Lower leg skin (tissue), 4 donors: Measurements from ENCODE around the gene HSPB6. TPM values are rescaled to one million over a fixed set of nuclear protein-coding genes. Genes with fewer than 3 reads are reported as not detected.

Source experiments
- DNase-seq, 2 donors: peaks; one replicate each; pipeline ENCODE4 v3.0.0-alpha.2; 2019; ENCODE audit warnings: low spot score in 2 of 2
- H3K4me3 ChIP-seq: fragments of 200-600 bp; sonication (generic); 2 replicates; pipeline ENCODE4 v1.5.1; 2017; ENCODE audit warnings: mild to moderate bottlenecking, low read depth; ENCODE audit not compliant: poor library complexity, severe bottlenecking
- POLR2A ChIP-seq, 2 donors: fragments of 450-650 bp; IDR thresholded peaks; one replicate each; pipeline ENCODE4 v1.6.1; 2016 to 2017; ENCODE audit warnings: antibody characterized with exemption in 2 of 2, mild to moderate bottlenecking in 1 of 2, moderate library complexity in 1 of 2
- WGBS, 2 donors: methylation state at CpG; one replicate each; pipeline ENCODE4 v1.1.5; 2018; 5-methylcytosine and 5-hydroxymethylcytosine counted together
- intact Hi-C: fragments of 100-400 bp; cut with DNase I; formaldehyde crosslinking; loops from one replicate; pipeline ENCODE4 v1.15.0; 2023; ENCODE audit warnings: low total_unique reads
- total RNA-seq, 4 donors: library from RNA; depleted of rRNA; stranded (reverse); fragments of >200 nt; gene quantifications; one replicate each; pipeline ENCODE4 v1.1.0, GENCODE V29; 2016
- TF ChIP-seq, protein P1 (sequence below), 3 donors: fragments of 450-650 bp; IDR thresholded peaks; one replicate each; pipeline ENCODE4 v1.5.1; 2016; ENCODE audit warnings: antibody characterized with exemption in 3 of 3, mild to moderate bottlenecking in 3 of 3, moderate library complexity in 2 of 3

Gene HSPB6
- total RNA-seq, 4 donors from 2014 or later, result 2.5 to 9.4 (median 3.9) TPM

DNA sequence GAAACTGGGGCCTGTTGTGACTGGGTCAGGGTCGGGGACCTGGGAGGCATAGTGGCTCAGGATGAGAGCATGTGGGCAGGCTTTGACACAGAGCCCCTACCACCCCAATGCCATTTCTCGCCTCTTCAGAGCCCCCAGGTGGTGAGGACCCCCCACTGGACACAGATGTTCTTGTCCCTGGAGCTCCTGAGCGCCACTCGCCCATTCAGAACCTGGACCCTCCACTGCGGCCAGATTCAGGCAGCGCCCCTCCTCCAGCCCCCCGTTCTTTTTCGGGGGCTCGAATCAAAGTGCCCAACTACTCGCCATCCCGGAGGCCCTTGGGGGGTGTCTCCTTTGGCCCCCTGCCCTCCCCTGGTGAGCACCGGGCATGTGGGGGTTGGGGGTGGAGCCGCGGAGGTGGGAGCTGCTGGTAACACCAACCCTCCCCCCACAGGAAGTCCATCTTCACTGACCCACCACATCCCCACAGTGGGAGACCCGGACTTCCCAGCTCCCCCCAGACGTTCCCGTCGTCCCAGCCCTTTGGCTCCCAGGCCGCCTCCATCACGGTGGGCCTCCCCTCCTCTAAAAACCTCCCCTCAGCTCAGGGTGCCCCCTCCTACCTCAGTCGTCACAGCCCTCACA is 24.9 kb downstream of the HSPB6 start:
- DNase-seq, result no peak
- intact Hi-C loops, result no loop called here
- 82% methylated on average over 21 of the region's 21 CpGs for WGBS, 2 donors
- no peak for TF ChIP-seq POLR2A (IDR thresholded peaks at IDR 0.05)
- TF ChIP-seq, protein P1, sequence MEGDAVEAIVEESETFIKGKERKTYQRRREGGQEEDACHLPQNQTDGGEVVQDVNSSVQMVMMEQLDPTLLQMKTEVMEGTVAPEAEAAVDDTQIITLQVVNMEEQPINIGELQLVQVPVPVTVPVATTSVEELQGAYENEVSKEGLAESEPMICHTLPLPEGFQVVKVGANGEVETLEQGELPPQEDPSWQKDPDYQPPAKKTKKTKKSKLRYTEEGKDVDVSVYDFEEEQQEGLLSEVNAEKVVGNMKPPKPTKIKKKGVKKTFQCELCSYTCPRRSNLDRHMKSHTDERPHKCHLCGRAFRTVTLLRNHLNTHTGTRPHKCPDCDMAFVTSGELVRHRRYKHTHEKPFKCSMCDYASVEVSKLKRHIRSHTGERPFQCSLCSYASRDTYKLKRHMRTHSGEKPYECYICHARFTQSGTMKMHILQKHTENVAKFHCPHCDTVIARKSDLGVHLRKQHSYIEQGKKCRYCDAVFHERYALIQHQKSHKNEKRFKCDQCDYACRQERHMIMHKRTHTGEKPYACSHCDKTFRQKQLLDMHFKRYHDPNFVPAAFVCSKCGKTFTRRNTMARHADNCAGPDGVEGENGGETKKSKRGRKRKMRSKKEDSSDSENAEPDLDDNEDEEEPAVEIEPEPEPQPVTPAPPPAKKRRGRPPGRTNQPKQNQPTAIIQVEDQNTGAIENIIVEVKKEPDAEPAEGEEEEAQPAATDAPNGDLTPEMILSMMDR (IDR thresholded peaks at IDR 0.05), result no peak
- no peak overlapping the region for H3K4me3 ChIP-seq

DNA sequence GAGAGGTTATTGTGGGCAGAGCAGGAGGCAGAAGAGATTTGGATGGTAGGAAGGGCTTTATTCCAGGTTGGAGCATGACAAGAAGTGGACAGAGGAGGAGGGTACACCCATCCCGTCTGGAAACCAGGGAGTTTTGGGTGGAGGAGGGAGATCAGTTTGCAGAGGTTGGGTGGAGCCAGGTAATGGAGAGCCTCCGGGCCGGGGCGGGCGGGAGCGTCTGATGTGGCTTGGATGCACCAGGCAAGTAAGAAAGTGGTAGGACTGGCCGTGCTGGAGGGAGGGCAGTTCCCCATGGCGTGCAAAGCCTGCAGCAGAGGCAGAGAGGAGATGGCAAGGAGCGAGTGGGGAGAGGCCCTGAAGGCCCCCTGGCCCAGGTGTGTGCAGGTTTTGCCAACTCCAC is 25.5 kb downstream of the HSPB6 start:
- intact Hi-C loops, result no loop called here
- TF ChIP-seq, protein P1 (IDR thresholded peaks at IDR 0.05), result no peak
- no peak for TF ChIP-seq POLR2A (IDR thresholded peaks at IDR 0.05)
- DNase-seq, result no peak
- WGBS, 2 donors, result 44 to 48% methylated on average over 9 of the region's 9 CpGs
- no peak overlapping the region for H3K4me3 ChIP-seq

DNA sequence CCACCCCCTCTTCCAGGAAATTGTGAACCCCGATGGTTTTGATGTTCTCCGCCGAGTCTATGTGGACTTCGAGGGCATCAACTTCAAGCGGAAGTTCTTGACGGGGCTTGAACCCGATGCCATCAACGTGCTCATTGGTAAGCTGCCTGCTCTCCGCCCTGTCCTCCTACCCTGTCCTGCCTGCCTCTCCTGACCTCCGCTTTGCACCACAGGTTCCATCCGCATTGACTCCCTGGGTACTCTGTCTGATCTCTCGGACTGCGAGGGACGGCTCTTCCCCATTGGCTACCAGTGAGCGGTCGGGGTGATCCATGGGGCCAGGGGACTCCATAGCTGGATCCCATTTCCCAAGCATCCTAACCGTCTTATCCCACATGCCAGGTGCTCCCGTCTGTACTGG is 26.5 kb downstream of the HSPB6 start:
- TF ChIP-seq, protein P1 (IDR thresholded peaks at IDR 0.05), result no peak
- TF ChIP-seq POLR2A (IDR thresholded peaks at IDR 0.05), result no peak
- no peak for DNase-seq
- intact Hi-C loops, result no loop called here
- WGBS, 2 donors, result 86 to 91% methylated on average over 18 of the region's 18 CpGs
- H3K4me3 ChIP-seq, result no peak overlapping the region

DNA sequence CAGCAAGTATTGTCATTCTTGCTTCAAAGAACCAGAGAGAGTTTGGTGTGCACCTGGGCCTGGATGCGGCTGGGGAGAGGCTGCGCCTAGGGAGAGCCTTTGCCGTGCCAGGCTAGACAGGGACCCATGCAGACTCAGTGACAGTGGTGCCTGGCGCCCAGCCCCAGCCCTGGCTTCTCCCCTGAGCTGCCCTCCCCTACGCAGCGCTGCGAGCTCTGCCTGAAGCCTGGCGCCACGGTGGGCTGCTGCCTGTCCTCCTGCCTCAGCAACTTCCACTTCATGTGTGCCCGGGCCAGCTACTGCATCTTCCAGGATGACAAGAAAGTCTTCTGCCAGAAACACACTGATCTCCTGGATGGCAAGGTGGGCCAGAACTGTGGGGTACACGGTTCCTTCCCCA is 27.1 kb downstream of the HSPB6 start:
- H3K4me3 ChIP-seq, result no peak overlapping the region
- WGBS, 2 donors, result 87 to 97% methylated on average over 10 to 11 of the region's 11 CpGs
- TF ChIP-seq, protein P1 (IDR thresholded peaks at IDR 0.05), result no peak
- no peak for TF ChIP-seq POLR2A (IDR thresholded peaks at IDR 0.05)
- no peak for DNase-seq
- intact Hi-C loops, result no loop called here

DNA sequence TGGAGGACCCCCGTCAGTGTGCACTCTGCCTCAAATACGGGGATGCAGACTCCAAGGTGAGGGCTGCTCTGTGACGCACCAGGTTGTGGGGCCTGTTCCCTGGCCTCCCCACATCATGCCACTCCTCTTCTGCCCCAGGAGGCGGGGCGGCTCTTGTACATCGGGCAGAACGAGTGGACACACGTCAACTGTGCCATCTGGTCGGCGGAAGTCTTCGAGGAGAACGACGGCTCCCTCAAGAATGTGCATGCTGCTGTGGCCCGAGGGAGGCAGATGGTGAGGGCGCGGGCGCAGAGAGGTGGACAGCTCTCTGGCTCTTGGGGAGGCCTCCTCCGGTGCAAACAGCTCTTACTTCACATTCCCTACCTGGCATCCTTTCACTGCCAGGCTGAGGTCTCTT is 27.8 kb downstream of the HSPB6 start:
- WGBS, 2 donors, result 82 to 83% methylated on average over 18 of the region's 18 CpGs

More for the DNA sequence above, 27.8 kb downstream of the HSPB6 start:
- intact Hi-C loops, result no loop called here
- TF ChIP-seq POLR2A (IDR thresholded peaks at IDR 0.05), result no peak
- TF ChIP-seq, protein P1 (IDR thresholded peaks at IDR 0.05), result no peak
- no peak overlapping the region for H3K4me3 ChIP-seq
- no peak for DNase-seq
